GM21528 (cell line): ENCODE measurements around the gene NOTCH1.

Source experiments
- ATAC-seq: cut with Tn5 transposase; IDR thresholded peaks from one replicate; pipeline ENCODE4 v1.9.1; 2021; ENCODE audit warnings: mild to moderate bottlenecking, moderate library complexity; ENCODE audit not compliant: unreplicated experiment, low FRiP score

NOTCH1 gene

DNA sequence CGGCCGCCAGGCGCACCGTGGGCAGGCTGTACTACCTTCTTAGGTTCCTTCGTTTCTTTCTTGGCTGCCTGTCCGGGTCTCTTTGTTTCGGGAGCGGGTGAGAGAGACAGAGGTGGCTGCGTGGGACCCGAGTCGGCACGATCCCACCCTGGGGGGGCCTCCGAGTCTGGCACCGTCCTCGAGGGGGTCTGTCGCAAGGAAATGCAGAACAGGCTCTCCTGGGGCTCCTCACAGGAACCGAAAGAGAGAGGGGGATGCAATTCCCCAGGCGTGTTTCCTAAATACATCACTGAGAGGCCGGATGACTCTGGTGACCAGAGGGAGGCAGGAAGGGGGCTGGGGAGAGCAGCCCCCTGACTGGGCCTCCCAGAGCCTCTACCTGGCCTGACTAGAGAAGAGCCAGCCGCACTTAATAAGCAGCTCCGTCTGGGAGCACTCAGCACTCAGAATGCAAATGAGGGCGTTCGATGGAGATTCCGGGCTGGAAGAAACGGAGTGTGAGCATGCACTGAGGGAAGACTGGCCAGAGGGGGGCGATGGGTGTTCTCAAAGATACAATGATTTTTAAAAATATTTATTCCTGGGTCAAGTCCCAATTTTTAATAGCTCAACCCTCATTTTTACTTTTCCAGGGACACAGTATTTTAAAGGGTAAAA is 94.5 kb downstream of the NOTCH1 start:
- no peak for ATAC-seq

DNA sequence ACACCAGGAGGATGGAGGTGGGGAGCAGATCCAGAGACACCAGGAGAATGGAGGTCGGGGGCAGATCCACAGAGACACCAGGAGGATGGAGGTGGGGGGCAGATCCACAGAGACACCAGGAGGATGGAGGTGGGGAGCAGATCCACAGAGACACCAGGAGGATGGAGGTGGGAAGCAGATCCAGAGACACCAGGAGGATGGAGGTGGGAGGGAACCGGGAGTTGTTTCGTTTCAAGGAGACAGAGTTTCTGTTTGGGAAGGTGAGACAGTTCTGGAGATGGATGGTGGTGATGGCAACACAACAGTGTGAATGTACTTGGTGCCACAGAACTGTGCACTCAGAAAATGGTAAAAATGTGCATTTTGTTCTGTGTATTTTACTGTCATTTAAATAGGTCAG is 97.2 kb downstream of the NOTCH1 start:
- ATAC-seq: no peak

DNA sequence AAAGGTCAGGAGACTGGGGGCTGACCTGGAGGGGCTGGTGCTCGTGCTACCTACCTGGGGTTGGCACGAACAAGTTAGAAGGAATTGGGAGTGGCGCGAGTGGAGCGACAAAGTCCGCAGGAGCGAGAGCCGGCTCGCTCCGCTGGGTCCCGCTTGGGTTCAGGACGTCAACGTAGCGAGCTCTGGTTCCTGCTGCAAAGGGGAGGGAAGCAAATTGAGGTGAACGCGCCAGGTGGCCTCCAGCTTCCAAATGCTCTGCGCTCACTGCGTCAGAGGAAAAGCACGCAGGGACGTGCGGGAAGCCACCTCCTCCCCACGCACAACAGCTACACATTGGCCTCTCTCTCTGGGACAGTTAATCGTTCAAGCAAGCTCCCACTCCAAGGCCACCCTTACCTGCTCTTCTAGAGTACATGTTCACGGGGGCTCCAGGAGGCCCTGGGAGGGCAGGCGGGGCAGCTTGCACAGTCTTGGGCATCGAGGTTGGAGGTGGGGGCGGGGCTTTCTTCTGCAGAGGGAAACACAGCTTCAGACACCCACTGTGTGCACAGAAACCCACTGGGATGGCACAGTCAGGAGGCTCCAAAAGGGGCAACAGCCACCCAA is 98.6 kb downstream of the NOTCH1 start:
- ATAC-seq: no peak

DNA sequence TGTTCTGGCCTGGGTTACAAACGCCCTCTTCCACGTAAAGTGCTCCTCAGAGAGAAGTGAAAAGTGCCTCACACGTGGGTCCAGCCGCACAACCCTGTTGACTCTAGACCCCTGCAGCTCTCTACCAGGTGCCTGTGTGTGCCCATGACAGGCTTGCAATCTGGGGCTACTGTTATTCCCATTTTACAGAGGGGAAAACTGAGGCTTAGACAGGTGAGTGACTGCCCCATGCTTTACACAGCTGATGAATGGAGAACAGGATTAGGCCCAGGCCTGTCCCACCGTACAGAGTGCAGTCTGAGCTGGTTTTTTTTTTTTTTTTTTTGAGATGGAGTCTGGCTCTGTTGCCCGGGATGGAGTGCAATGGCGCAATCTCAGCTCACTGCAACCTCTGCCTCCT is 100.0 kb downstream of the NOTCH1 start:
- no peak for ATAC-seq
